GM12874 (cell line): ENCODE measurements around the gene MSTO1.

Source experiments
- TF ChIP-seq, protein P1 (sequence below): IDR thresholded peaks from 2 replicates; pipeline ENCODE4 v1.5.1; 2011; ENCODE audit warnings: low read depth, mild to moderate bottlenecking, control low read depth, low read length, moderate library complexity; ENCODE audit not compliant: insufficient read depth

Gene MSTO1

DNA sequence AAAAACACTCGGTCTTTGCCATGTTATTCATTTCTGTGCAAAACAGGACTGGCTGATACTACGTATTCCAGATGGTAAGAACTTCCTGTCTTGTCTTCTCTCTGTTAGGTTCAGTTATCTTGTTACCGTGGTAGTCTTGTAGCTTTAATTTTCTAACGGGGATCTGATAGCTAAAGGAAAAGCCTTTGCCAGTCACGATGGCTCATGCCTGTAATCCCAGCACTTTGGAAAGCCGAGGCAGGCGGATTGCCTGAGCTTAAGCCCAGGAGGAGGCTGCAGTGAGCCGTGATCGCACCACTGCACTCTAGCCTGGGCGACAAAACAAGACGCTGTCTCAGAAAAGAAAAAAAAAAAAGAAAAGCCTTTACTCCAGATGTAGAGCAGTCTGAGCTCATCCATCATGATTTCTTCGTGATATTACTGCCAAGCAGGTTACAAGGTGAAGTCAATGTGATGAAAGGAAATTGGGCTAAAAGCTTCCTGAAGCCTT lies 11.1 kb upstream of the MSTO1 start:
- TF ChIP-seq, protein P1, sequence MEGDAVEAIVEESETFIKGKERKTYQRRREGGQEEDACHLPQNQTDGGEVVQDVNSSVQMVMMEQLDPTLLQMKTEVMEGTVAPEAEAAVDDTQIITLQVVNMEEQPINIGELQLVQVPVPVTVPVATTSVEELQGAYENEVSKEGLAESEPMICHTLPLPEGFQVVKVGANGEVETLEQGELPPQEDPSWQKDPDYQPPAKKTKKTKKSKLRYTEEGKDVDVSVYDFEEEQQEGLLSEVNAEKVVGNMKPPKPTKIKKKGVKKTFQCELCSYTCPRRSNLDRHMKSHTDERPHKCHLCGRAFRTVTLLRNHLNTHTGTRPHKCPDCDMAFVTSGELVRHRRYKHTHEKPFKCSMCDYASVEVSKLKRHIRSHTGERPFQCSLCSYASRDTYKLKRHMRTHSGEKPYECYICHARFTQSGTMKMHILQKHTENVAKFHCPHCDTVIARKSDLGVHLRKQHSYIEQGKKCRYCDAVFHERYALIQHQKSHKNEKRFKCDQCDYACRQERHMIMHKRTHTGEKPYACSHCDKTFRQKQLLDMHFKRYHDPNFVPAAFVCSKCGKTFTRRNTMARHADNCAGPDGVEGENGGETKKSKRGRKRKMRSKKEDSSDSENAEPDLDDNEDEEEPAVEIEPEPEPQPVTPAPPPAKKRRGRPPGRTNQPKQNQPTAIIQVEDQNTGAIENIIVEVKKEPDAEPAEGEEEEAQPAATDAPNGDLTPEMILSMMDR: no peak

GRCh38 chr1:155607708-155608107 lies 2.3 kb upstream of the MSTO1 start:
- TF ChIP-seq, protein P1: no peak

DNA sequence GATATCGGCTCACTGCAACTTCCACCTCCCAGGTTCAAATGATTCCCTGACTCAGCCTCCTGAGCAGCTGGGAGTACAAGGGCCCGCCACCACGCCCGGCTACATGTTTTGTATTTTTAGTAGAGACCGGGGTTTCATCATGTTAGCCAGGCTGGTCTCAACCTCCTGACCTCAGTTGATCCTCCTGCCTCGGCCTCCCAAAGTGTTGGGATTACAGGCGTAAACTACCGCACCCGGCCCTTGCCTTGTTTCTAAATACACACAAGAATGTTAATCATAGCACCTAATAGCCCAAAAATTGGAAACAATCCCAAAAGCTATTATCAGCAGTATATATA lies 1.2 kb upstream of the MSTO1 start:
- TF ChIP-seq, protein P1: no peak

- TF ChIP-seq, protein P1: no peak
Observed at GRCh38 chr1:155622191-155622590, 12.2 kb downstream of the MSTO1 start.

DNA sequence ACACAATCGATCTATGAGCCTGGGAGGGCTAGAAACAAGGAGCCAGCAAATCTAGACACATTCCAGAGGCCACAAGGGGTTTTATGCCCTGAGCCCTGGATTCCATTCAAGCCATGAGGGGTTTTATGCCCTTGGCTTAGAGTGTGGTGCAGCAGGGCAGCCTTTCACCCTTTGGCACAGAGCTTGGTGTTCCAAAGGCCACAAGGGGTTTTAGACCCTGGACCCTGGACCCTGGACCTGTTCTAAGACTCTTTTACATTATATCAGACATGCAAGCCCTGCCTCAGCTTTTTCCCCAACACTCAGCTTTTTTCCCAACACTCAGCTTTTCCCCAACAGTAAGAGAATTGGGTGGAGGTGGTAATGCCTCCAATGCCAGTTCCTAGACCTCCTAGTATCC lies 13.3 kb downstream of the MSTO1 start:
- TF ChIP-seq, protein P1: no peak

GRCh38 chr1:155636397-155637153 lies 26.6 kb downstream of the MSTO1 start:
- TF ChIP-seq, protein P1: no peak

DNA sequence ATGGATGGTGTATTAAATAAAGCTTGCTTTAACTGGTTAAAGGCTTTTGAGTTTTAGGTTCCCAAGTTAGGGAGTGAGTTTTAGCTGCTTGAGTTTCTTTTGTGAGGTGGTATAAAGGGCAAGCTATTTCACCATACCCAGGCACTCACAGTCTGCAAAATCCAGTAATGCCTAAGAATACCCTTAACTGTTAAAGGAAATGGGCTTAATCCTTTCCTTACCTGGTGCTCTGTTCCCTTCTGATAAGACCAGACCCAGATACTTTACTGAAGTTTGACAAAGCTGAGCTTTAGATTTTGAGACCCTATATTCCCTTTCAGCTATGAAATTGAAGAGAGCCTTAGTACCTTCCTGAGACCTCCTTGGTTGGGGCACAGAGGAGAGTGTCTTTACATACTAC lies 30.3 kb downstream of the MSTO1 start:
- TF ChIP-seq, protein P1: no peak
